Measurements from ENCODE around the gene LALBA.

Gene LALBA

GRCh38 chr12:48569946-48570345 is at the start of gene LALBA:
Gene LALBA, minus strand, starts transcription at chr12:48570046. Its CDS starts 26 bp downstream, at chr12:48570020.
- DNase-seq (ENCODE audit: extremely low spot score), result no peak
- ChIA-PET CTCF (no interaction called here), POLR2A (no interaction called here)
- TF ChIP-seq SUZ12 (IDR thresholded peaks at IDR 0.05) (no peak), SP1 (IDR thresholded peaks at IDR 0.05) (no peak), PKNOX1 (IDR thresholded peaks at IDR 0.05) (no peak), ARNT (IDR thresholded peaks at IDR 0.05) (no peak), TARDBP (IDR thresholded peaks at IDR 0.05) (no peak), FOXA1 (IDR thresholded peaks at IDR 0.05) (no peak), HDGF (IDR thresholded peaks at IDR 0.05; ENCODE audit: borderline replicate concordance) (no peak)

GRCh38 chr12:48618541-48618940 is 48.7 kb upstream of the LALBA start:
- ChIA-PET CTCF (interaction anchor here (0.6 to 3.2 kb wide), 10 partner anchors 8 to 841 kb away, joined by 3 to 79 read pairs (median 4); no protein-coding TSS in a partner anchor), POLR2A (no interaction called here)
- DNase-seq (ENCODE audit: extremely low spot score), result peak; percentile 83
- TF ChIP-seq PKNOX1 (IDR thresholded peaks at IDR 0.05) (0 out of 2 replicates have a peak, but pooled peaks have one; percentile 8), HDGF (IDR thresholded peaks at IDR 0.05; ENCODE audit: borderline replicate concordance) (no peak)

GRCh38 chr12:48615681-48616080 is 45.8 kb upstream of the LALBA start:
- TF ChIP-seq PKNOX1 (IDR thresholded peaks at IDR 0.05) (no peak), ZNF384 (IDR thresholded peaks at IDR 0.05) (no peak), TARDBP (IDR thresholded peaks at IDR 0.05) (no peak), L3MBTL2 (conservative IDR thresholded peaks at IDR 0.05) (no peak), NFRKB (IDR thresholded peaks at IDR 0.05) (no peak), ELF4 (IDR thresholded peaks at IDR 0.05) (no peak), FOXA1 (IDR thresholded peaks at IDR 0.05) (no peak), SP1 (IDR thresholded peaks at IDR 0.05) (no peak), CTBP1 (IDR thresholded peaks at IDR 0.05; ENCODE audit: borderline replicate concordance) (no peak), FOXK2 (IDR thresholded peaks at IDR 0.05) (no peak), BHLHE40 (IDR thresholded peaks at IDR 0.05; ENCODE audit: borderline replicate concordance) (no peak), LEF1 (IDR thresholded peaks at IDR 0.05; ENCODE audit: borderline replicate concordance) (no peak), FOXM1 (IDR thresholded peaks at IDR 0.05; ENCODE audit: borderline replicate concordance) (no peak), HDGF (IDR thresholded peaks at IDR 0.05; ENCODE audit: borderline replicate concordance) (no peak), SUZ12 (IDR thresholded peaks at IDR 0.05) (no peak), ARNT (IDR thresholded peaks at IDR 0.05) (no peak)
- no peak for DNase-seq (ENCODE audit: extremely low spot score)
- ChIA-PET CTCF (no interaction called here), POLR2A (no interaction called here)

GRCh38 chr12:48613321-48613720 is 43.5 kb upstream of the LALBA start:
- ChIA-PET POLR2A (no interaction called here), CTCF (no interaction called here)
- TF ChIP-seq SUZ12 (IDR thresholded peaks at IDR 0.05) (no peak), LEF1 (IDR thresholded peaks at IDR 0.05; ENCODE audit: borderline replicate concordance) (no peak), FOXA1 (IDR thresholded peaks at IDR 0.05) (no peak), ZNF384 (IDR thresholded peaks at IDR 0.05) (no peak), ELF4 (IDR thresholded peaks at IDR 0.05) (no peak), NFRKB (IDR thresholded peaks at IDR 0.05) (no peak), L3MBTL2 (conservative IDR thresholded peaks at IDR 0.05) (no peak), CTBP1 (IDR thresholded peaks at IDR 0.05; ENCODE audit: borderline replicate concordance) (no peak), TARDBP (IDR thresholded peaks at IDR 0.05) (no peak)
- DNase-seq (ENCODE audit: extremely low spot score), result no peak

- ChIA-PET CTCF (interaction anchor here (0.6 to 1.0 kb wide), 2 partner anchors 10 to 435 kb away, joined by 3 read pairs; no protein-coding TSS in a partner anchor), POLR2A (no interaction called here)
- TF ChIP-seq BHLHE40 (IDR thresholded peaks at IDR 0.05; ENCODE audit: borderline replicate concordance) (no peak), FOXA1 (IDR thresholded peaks at IDR 0.05) (no peak), L3MBTL2 (conservative IDR thresholded peaks at IDR 0.05) (no peak)
- DNase-seq (ENCODE audit: extremely low spot score), result no peak
These were observed 32.5 kb upstream of the LALBA start for GRCh38 chr12:48602192-48602989.

- no peak for TF ChIP-seq HDGF (IDR thresholded peaks at IDR 0.05; ENCODE audit: borderline replicate concordance)
- no peak for TF ChIP-seq CTBP1 (IDR thresholded peaks at IDR 0.05; ENCODE audit: borderline replicate concordance)
- no peak for TF ChIP-seq FOXK2 (IDR thresholded peaks at IDR 0.05)
- TF ChIP-seq LEF1 (IDR thresholded peaks at IDR 0.05; ENCODE audit: borderline replicate concordance), result no peak
- CTCF ChIA-PET, result interaction anchor here (0.9 to 1.0 kb wide), 2 partner anchors 11 to 214 kb away, joined by 3 read pairs; no protein-coding TSS in a partner anchor
- no peak for DNase-seq (ENCODE audit: extremely low spot score)
- POLR2A ChIA-PET, result no interaction called here
These were observed 31.3 kb upstream of the LALBA start for GRCh38 chr12:48601013-48601756.
